MM.1S (cell line): Measurements from ENCODE around the gene LRRC4C.

Experiments used
- DNase-seq: peaks from one replicate; pipeline ENCODE4 v3.0.0-alpha.2; 2015
- H2AFZ ChIP-seq: fragments of 300-600 bp; sonication (generic); 2 replicates; pipeline ENCODE4 v1.6.0; 2016; ENCODE audit warnings: antibody characterized with exemption, low read length
- H3F3A ChIP-seq: fragments of 300-600 bp; sonication (generic); 2 replicates; pipeline ENCODE4 v1.6.1; 2016; ENCODE audit warnings: mild to moderate bottlenecking, antibody characterized with exemption, low read length, moderate library complexity, mixed read lengths; ENCODE audit not compliant: insufficient read depth
- H3K27ac ChIP-seq: fragments of 300-600 bp; sonication (generic); 2 replicates; pipeline ENCODE4 v1.5.1; 2016; ENCODE audit warnings: mild to moderate bottlenecking, low read length
- H3K27me3 ChIP-seq: fragments of 300-600 bp; sonication (generic); replicated peaks from 2 replicates; pipeline ENCODE4 v1.6.0; 2016; ENCODE audit warnings: low read length; ENCODE audit not compliant: insufficient read depth
- H3K36me3 ChIP-seq: fragments of 300-600 bp; sonication (generic); replicated peaks from 2 replicates; pipeline ENCODE4 v1.6.1; 2016; ENCODE audit warnings: mild to moderate bottlenecking, low read length, mixed read lengths; ENCODE audit not compliant: insufficient read depth
- H3K4me1 ChIP-seq: fragments of 300-600 bp; sonication (generic); 2 replicates; pipeline ENCODE4 v1.6.1; 2016; ENCODE audit warnings: low read length, mixed read lengths
- H3K4me2 ChIP-seq: fragments of 300-600 bp; sonication (generic); 2 replicates; pipeline ENCODE4 v1.6.0; 2016; ENCODE audit warnings: low read depth, low read length
- H3K4me3 ChIP-seq: fragments of 300-600 bp; sonication (generic); 2 replicates; pipeline ENCODE4 v1.5.1; 2016; ENCODE audit warnings: low read length, mixed read lengths
- H3K79me2 ChIP-seq: fragments of 300-600 bp; sonication (generic); 2 replicates; pipeline ENCODE4 v1.6.1; 2016; ENCODE audit warnings: mixed run types, low read length, mixed read lengths
- H3K9ac ChIP-seq: fragments of 300-600 bp; sonication (generic); 2 replicates; pipeline ENCODE4 v1.6.1; 2016; ENCODE audit warnings: low read length, mixed read lengths
- H3K9me2 ChIP-seq: fragments of 300-600 bp; sonication (generic); replicated peaks from 2 replicates; pipeline ENCODE4 v1.6.1; 2016; ENCODE audit warnings: mild to moderate bottlenecking, low read length, mixed read lengths; ENCODE audit not compliant: insufficient read depth
- H3K9me3 ChIP-seq: fragments of 300-600 bp; sonication (generic); replicated peaks from 2 replicates; pipeline ENCODE4 v1.6.1; 2016; ENCODE audit warnings: mild to moderate bottlenecking, low read length, mixed read lengths; ENCODE audit not compliant: insufficient read depth
- H4K20me1 ChIP-seq: fragments of 300-600 bp; sonication (generic); 2 replicates; pipeline ENCODE4 v1.6.1; 2016; ENCODE audit warnings: mild to moderate bottlenecking, low read length, moderate library complexity, mixed read lengths; ENCODE audit not compliant: insufficient read depth
- EZH2 ChIP-seq: fragments of 300-600 bp; sonication (generic); optimal IDR thresholded peaks from 2 replicates; pipeline ENCODE3; 2017; ENCODE audit warnings: low read depth, mild to moderate bottlenecking, antibody characterized with exemption, low read length, mixed read lengths
- EZH2phosphoT487 ChIP-seq: fragments of 300-600 bp; sonication (generic); IDR thresholded peaks from 2 replicates; pipeline ENCODE4 v1.6.1; 2018; ENCODE audit warnings: antibody characterized with exemption, low read length
- TF ChIP-seq, protein P1 (sequence below): fragments of 300-600 bp; sonication (generic); IDR thresholded peaks from 2 replicates; pipeline ENCODE4 v1.5.1; 2016; ENCODE audit warnings: antibody characterized with exemption, low read length, mixed read lengths

The LRRC4C gene

DNA sequence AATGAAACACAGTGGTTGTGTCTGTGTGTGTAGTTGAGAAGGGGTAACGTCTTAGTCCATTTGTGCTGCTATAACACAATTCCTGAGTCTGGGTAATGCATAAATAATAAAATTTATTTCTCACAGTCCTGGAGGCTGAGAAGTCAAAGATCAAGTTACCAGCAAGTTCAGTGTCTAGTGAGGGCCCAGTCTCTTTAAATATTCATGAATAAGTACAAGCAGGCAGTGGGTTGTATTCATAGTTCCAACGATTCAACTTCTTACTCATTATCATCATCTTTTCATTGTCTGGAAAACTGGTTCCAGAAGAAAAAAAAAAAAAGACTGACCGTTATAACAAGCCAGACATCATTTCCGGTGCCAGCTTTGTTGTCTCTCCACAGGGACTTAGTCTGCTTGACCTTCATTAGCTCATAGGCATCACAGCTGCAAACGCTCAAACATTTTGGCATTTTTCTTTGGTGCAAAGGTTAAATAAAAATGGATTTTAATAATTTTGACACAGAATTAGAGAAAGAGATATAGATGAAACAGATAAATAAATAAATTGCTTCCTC lies 1297.5 kb downstream of the LRRC4C start:
- Histone ChIP-seq H2AFZ (no peak overlapping the region), H3K4me3 (no peak overlapping the region), H3K27ac (no peak overlapping the region), H4K20me1 (no peaks in the 10 kb centered on the region), H3K9me3 (no peaks in the 10 kb centered on the region), H3K9me2 (no peaks in the 10 kb centered on the region), H3F3A (no peaks in the 10 kb centered on the region), H3K79me2 (no peaks in the 10 kb centered on the region), H3K4me2 (no peak overlapping the region), H3K27me3 (no peaks in the 10 kb centered on the region), H3K36me3 (no peaks in the 10 kb centered on the region), H3K9ac (no peak overlapping the region), H3K4me1 (no peaks in the 10 kb centered on the region)
- no peak for DNase-seq
- TF ChIP-seq, protein P1, sequence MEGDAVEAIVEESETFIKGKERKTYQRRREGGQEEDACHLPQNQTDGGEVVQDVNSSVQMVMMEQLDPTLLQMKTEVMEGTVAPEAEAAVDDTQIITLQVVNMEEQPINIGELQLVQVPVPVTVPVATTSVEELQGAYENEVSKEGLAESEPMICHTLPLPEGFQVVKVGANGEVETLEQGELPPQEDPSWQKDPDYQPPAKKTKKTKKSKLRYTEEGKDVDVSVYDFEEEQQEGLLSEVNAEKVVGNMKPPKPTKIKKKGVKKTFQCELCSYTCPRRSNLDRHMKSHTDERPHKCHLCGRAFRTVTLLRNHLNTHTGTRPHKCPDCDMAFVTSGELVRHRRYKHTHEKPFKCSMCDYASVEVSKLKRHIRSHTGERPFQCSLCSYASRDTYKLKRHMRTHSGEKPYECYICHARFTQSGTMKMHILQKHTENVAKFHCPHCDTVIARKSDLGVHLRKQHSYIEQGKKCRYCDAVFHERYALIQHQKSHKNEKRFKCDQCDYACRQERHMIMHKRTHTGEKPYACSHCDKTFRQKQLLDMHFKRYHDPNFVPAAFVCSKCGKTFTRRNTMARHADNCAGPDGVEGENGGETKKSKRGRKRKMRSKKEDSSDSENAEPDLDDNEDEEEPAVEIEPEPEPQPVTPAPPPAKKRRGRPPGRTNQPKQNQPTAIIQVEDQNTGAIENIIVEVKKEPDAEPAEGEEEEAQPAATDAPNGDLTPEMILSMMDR, result no peak
- TF ChIP-seq EZH2 (no peak), EZH2phosphoT487 (no peak)

DNA sequence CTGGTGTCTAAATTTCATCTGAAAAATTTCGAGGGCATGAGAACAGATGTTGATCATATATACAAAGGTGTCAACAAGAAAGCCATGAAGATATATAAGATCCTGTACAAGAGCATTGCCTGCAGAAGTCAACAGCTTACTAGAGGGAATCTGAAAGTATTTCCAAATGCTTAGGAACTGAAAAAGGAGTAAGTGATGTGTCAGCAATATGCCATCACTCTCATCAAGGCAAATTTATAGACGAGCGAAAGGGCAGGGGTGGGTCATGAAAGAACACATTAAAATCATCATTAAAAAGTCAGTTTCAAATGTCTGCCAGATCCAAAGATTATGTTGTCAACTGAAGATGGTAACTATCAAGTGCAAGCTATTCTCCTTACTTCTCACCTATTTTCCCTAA lies 1299.0 kb downstream of the LRRC4C start:
- Histone ChIP-seq H3K27ac (no peak overlapping the region), H3K4me1 (no peaks in the 10 kb centered on the region), H3K27me3 (no peaks in the 10 kb centered on the region), H3K79me2 (no peaks in the 10 kb centered on the region), H3K36me3 (no peaks in the 10 kb centered on the region), H2AFZ (no peak overlapping the region), H3K9me3 (no peaks in the 10 kb centered on the region), H3K9ac (no peak overlapping the region), H3K4me2 (no peak overlapping the region), H3F3A (no peaks in the 10 kb centered on the region), H3K4me3 (no peak overlapping the region), H4K20me1 (no peaks in the 10 kb centered on the region), H3K9me2 (no peaks in the 10 kb centered on the region)
- DNase-seq, result no peak
- TF ChIP-seq, protein P1, result no peak
- no peak for TF ChIP-seq EZH2phosphoT487
- TF ChIP-seq EZH2, result no peak

DNA sequence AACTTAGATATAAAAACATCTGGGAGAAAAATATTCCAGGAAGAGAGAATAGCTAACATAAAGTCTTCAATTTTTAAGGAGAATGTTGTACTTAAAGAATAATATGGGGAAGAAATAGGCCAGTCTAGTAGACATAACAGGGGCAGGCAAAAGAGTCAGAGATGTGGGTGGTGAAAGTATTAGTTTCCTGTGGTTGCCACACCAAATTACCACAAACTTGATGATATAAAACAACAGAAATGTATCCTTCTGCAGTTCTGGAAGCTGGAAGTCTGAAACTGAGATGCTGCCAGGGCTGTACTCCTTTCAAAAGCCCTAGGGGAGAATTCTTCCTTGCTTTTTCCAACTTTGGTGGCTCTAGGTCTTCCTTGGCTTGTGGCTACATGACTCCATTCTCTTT lies 1309.7 kb downstream of the LRRC4C start:
- H4K20me1 ChIP-seq, result no peaks in the 10 kb centered on the region
- H3K36me3 ChIP-seq, result no peaks in the 10 kb centered on the region
- no peaks in the 10 kb centered on the region for H3K4me1 ChIP-seq
- H3K79me2 ChIP-seq, result no peaks in the 10 kb centered on the region
- H3F3A ChIP-seq, result no peaks in the 10 kb centered on the region
- DNase-seq, result no peak
- no peaks in the 10 kb centered on the region for H3K9me3 ChIP-seq
- no peaks in the 10 kb centered on the region for H3K9me2 ChIP-seq
- H3K4me2 ChIP-seq, result no peak overlapping the region
- no peaks in the 10 kb centered on the region for H3K27me3 ChIP-seq
- H2AFZ ChIP-seq, result no peak overlapping the region
- H3K27ac ChIP-seq, result no peak overlapping the region
- TF ChIP-seq EZH2 (no peak), EZH2phosphoT487 (no peak)
- TF ChIP-seq, protein P1, result no peak
- H3K9ac ChIP-seq, result no peak overlapping the region
- no peak overlapping the region for H3K4me3 ChIP-seq
